Smooth muscle cell (in vitro differentiated cells): ENCODE results near the gene PXDN. TPM values are rescaled to one million over a fixed set of nuclear protein-coding genes. Genes with fewer than 3 reads are reported as not detected.
"Not testable (repeated sequence)": the region's sequence is repeated elsewhere in the genome, so short reads cannot be mapped to it uniquely, and the experiment has no call there.

Source experiments
- DNase-seq: peaks from one replicate; lab custom pipeline; 2025; ENCODE audit not compliant: unreplicated experiment; lab: John Stamatoyannopoulos, UW
- H2AFZ ChIP-seq: fragments of 200-600 bp; sonication (generic); 2 replicates; pipeline ENCODE4 v1.6.0; 2016; ENCODE audit warnings: antibody characterized with exemption, low read depth, mild to moderate bottlenecking
- H3F3A ChIP-seq: fragments of 200-600 bp; sonication (generic); 2 replicates; pipeline ENCODE4 v1.6.0; 2017; ENCODE audit warnings: antibody characterized with exemption, low read depth
- H3K27ac ChIP-seq: fragments of 200-600 bp; sonication (generic); 2 replicates; pipeline ENCODE4 v1.5.1; 2016; ENCODE audit warnings: low read depth, mild to moderate bottlenecking
- H3K27me3 ChIP-seq: fragments of 200-600 bp; sonication (generic); 2 replicates; pipeline ENCODE4 v1.6.1; 2016; ENCODE audit warnings: low read depth, mild to moderate bottlenecking
- H3K36me3 ChIP-seq: fragments of 200-600 bp; sonication (generic); 2 replicates; pipeline ENCODE4 v1.5.1; 2016; ENCODE audit warnings: low read depth
- H3K4me1 ChIP-seq: fragments of 200-600 bp; sonication (generic); 2 replicates; pipeline ENCODE4 v1.5.1; 2016; ENCODE audit warnings: low read depth
- H3K4me2 ChIP-seq: fragments of 200-600 bp; sonication (generic); 2 replicates; pipeline ENCODE4 v1.6.0; 2016; ENCODE audit warnings: mild to moderate bottlenecking
- H3K4me3 ChIP-seq: fragments of 200-600 bp; sonication (generic); 2 replicates; pipeline ENCODE4 v1.5.1; 2016; ENCODE audit warnings: mild to moderate bottlenecking
- H3K79me2 ChIP-seq: fragments of 200-600 bp; sonication (generic); 2 replicates; pipeline ENCODE4 v1.6.0; 2016; ENCODE audit warnings: low read depth, mild to moderate bottlenecking
- H3K9ac ChIP-seq: fragments of 200-600 bp; sonication (generic); 2 replicates; pipeline ENCODE4 v1.6.0; 2016; ENCODE audit warnings: low read depth
- H3K9me3 ChIP-seq: fragments of 200-600 bp; sonication (generic); replicated peaks from 2 replicates; pipeline ENCODE4 v1.5.1; 2016; ENCODE audit warnings: low read depth
- H4K20me1 ChIP-seq: fragments of 200-600 bp; sonication (generic); 2 replicates; pipeline ENCODE4 v1.6.0; 2016; ENCODE audit warnings: low read depth
- CTCF ChIP-seq: fragments of 200-600 bp; sonication (generic); IDR thresholded peaks from 2 replicates; pipeline ENCODE4 v1.5.1; 2017; ENCODE audit warnings: borderline replicate concordance, mild to moderate bottlenecking, antibody characterized with exemption; ENCODE audit not compliant: insufficient read depth, poor library complexity, severe bottlenecking
- WGBS: methylation state at CpG from one replicate; pipeline ENCODE4 v1.1.7; 2016; ENCODE audit warnings: low lambda C conversion rate; 5-methylcytosine and 5-hydroxymethylcytosine counted together
- polyA plus RNA-seq: library from polyadenylated mRNA; unstranded; fragments of >200 nt; fragmentation: Nextera tagmentation; extraction: Ambion mirVana; gene quantifications from 2 replicates; pipeline ENCODE4 v1.2.1, GENCODE V29; 2016
- total RNA-seq: library from RNA; depleted of rRNA; stranded (reverse); fragments of >200 nt; gene quantifications from 2 replicates; pipeline ENCODE4 v1.2.3, GENCODE V29; 2014

Gene PXDN
- total and polyA plus RNA-seq, 2 experiments from 2014 or later = 328 to 333 TPM

- peaks cover 7% of the 10 kb centered on the region for H3K36me3 ChIP-seq
- H3K9me3 ChIP-seq = peaks cover 4% of the 10 kb centered on the region
- H3K27ac ChIP-seq = peak overlapping the region; percentile 82
- H3K27me3 ChIP-seq = no peaks in the 10 kb centered on the region
- no peak overlapping the region for H3K4me3 ChIP-seq
- no peak overlapping the region for H2AFZ ChIP-seq
- 16% methylated on average over 17 of the region's 17 CpGs for WGBS
- H3K4me1 ChIP-seq = peaks cover 29% of the 10 kb centered on the region
- peak overlapping the region; percentile 8 for H3K9ac ChIP-seq
- H3K79me2 ChIP-seq = peaks cover 92% of the 10 kb centered on the region
- no peak for DNase-seq
- H3K4me2 ChIP-seq = peak overlapping the region; percentile 62
- TF ChIP-seq CTCF = no peak
- peaks cover 38% of the 10 kb centered on the region for H3F3A ChIP-seq
- peaks cover 82% of the 10 kb centered on the region for H4K20me1 ChIP-seq
Observed at GRCh38 chr2:1736997-1737480, 7.3 kb downstream of the PXDN start.

GRCh38 chr2:1736045-1736444, 8.3 kb downstream of the PXDN start:
- Histone ChIP-seq H3K79me2 (peaks cover 83% of the 10 kb centered on the region), H4K20me1 (peaks cover 82% of the 10 kb centered on the region), H2AFZ (no peak overlapping the region), H3K9ac (peak overlapping the region; percentile 8), H3K9me3 (peaks cover 4% of the 10 kb centered on the region), H3K27me3 (no peaks in the 10 kb centered on the region), H3K4me3 (no peak overlapping the region), H3K4me2 (peak overlapping the region; percentile 62), H3K27ac (peak overlapping the region; percentile 82), H3K4me1 (peaks cover 31% of the 10 kb centered on the region), H3K36me3 (peaks cover 7% of the 10 kb centered on the region), H3F3A (peaks cover 44% of the 10 kb centered on the region)
- TF ChIP-seq CTCF = no peak
- 27% methylated on average over 2 of the region's 2 CpGs for WGBS
- no peak for DNase-seq

GRCh38 chr2:1733298-1733697, 11.0 kb downstream of the PXDN start:
- not testable (repeated sequence) for H3K4me2 ChIP-seq, H3K36me3 ChIP-seq, H3K27ac ChIP-seq, H3K4me3 ChIP-seq, H3K9ac ChIP-seq, DNase-seq, H3K27me3 ChIP-seq, H2AFZ ChIP-seq, H3K9me3 ChIP-seq
- 96% methylated on average over 19 of the region's 19 CpGs for WGBS
- Histone ChIP-seq H3K79me2 (peaks cover 75% of the 10 kb centered on the region), H3K4me1 (peaks cover 48% of the 10 kb centered on the region), H3F3A (peaks cover 53% of the 10 kb centered on the region), H4K20me1 (peaks cover 82% of the 10 kb centered on the region)

DNA sequence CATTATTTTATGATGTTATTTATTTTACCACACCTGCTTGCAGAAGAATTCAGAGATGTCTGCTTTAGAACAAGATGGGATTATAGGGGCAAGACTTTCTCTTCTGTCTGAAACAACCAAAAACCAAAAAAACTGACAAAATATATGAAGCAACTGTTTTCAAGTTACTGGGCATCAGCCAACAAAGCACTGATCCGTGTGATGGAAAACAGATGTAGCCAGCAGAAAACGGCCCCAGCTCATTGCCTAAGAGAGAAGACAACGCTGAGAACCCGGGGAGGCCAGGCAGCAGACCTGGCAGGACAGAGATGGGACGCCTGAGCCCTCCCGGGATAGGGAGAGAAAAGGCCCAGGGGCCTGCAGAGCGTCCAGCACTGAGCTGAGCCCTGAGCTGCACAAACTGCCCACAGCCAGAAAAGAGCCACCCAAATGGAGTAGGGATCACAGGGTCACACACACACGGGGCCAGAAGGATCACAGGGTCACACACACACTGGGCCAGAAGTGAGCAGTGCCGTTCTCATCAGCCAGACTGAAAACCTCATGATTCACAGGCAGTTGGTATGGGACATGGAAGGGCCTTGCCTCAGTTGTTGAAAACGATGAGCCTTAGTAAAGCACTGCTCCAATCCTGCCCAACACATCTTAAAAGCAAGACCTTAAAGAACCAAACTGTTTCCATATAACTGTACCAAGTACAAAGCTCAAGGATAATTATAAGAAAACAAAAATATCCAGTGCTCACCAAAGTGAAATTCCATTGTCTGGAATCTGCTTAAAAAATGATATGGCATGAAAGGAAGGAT, 12.1 kb downstream of the PXDN start:
- H3K4me2 ChIP-seq = peak overlapping the region; percentile 50
- TF ChIP-seq CTCF = no peak
- peak overlapping the region; percentile 97 for H3K27ac ChIP-seq
- H3K27me3 ChIP-seq = no peaks in the 10 kb centered on the region
- peak overlapping the region; percentile 74 for H3K9ac ChIP-seq
- H3K4me1 ChIP-seq = peaks cover 50% of the 10 kb centered on the region
- DNase-seq = no peak
- WGBS = 26% methylated on average over 10 of the region's 10 CpGs
- H3F3A ChIP-seq = peaks cover 53% of the 10 kb centered on the region
- H3K36me3 ChIP-seq = peaks cover 7% of the 10 kb centered on the region
- no peak overlapping the region for H3K4me3 ChIP-seq
- peaks cover 82% of the 10 kb centered on the region for H4K20me1 ChIP-seq
- H2AFZ ChIP-seq = no peak overlapping the region
- H3K79me2 ChIP-seq = peaks cover 77% of the 10 kb centered on the region
- peaks cover 4% of the 10 kb centered on the region for H3K9me3 ChIP-seq
